Retinal pigment epithelial cell (primary cell): ENCODE measurements around the gene ZNF735.
"Not testable (repeated sequence)": the region's sequence is repeated elsewhere in the genome, so short reads cannot be mapped to it uniquely, and the experiment has no call there.

Source experiments
- DNase-seq: peaks from one replicate; pipeline ENCODE4 v3.0.0-alpha.2; 2010; ENCODE audit warnings: low read depth
- H3K4me3 ChIP-seq: 2 replicates; pipeline ENCODE4 v1.5.1; 2011; ENCODE audit warnings: mild to moderate bottlenecking, low read length, control low read depth, moderate library complexity
- CTCF ChIP-seq: conservative IDR thresholded peaks from 2 replicates; pipeline ENCODE4 v1.5.1; 2011; ENCODE audit warnings: low read depth, low read length, control low read depth, inconsistent platforms

The ZNF735 gene

DNA sequence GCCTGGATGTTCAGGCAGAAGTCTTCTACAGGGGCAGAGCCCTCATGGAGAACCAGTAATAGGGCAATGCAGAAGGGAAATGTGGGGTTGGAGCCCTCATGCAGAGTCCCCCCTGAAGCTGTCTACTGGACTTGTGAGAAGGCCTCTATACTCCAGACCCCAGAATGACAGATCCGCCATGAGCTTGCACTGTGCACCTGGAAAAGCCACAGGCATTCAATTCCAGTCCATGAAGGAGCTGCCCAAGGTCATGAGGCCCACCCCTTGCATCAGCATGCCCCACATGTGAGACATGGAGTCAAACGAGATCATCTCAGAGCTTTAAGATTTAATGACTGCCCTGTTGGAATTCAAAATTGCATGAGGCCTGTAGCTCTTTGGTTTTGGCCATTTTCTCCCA is 16.4 kb downstream of the ZNF735 start:
- no peak for TF ChIP-seq CTCF
- DNase-seq: no peak
- no peak overlapping the region for H3K4me3 ChIP-seq

DNA sequence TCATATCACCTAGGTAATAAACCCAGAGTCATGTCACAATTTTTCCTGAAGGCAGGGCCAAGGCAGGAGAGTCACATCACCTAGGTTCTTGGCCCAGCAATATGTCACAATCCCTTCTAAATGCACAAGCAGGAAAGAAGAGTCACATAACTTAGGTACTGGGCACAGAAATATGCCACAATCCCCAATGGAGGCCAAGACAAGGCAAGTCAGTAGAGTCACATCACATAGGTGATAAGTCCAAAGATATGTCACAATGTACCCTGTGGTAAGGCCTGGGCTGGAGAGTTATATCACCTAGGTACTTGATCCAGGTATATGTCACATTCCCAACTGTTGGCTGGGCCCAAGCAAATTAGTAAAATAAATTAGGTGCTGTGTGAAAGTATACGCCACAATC is 21.2 kb downstream of the ZNF735 start, which contains the start of gene ZNF679:
Gene ZNF679 (plus strand): TSS at position 301 of the 400 bp plus-strand sequence. CDS start 20,644 bp downstream, outside the sequence.
- H3K4me3 ChIP-seq, DNase-seq: not testable (repeated sequence)

- no peak overlapping the region for H3K4me3 ChIP-seq
- TF ChIP-seq CTCF: no peak
- DNase-seq: no peak
Observed at GRCh38 chr7:64266341-64266919, 59.4 kb downstream of the ZNF735 start.
